Fibroblast of lung (primary cell): Measurements from ENCODE around the gene OSCAR. TPM values are rescaled to one million over a fixed set of nuclear protein-coding genes. Genes with fewer than 3 reads are reported as not detected.
A peak's percentile ranks its signal among the peaks of the same experiment; 100 is the strongest.

Experiments used
- DNase-seq, 2 donors: peaks; one replicate each; pipeline versions ENCODE4 v3.0.0 to v3.0.0-alpha.2; 2010; ENCODE audit warnings: low read depth in 2 of 2
- H2AFZ ChIP-seq: 2 replicates; pipeline ENCODE4 v1.5.1; 2012; ENCODE audit warnings: low read length, control low read depth, inconsistent platforms
- H3K27ac ChIP-seq: 2 replicates; pipeline ENCODE4 v1.5.1; 2011; ENCODE audit warnings: low read length, control low read depth; ENCODE audit not compliant: insufficient read depth
- H3K27me3 ChIP-seq: 2 replicates; pipeline ENCODE4 v1.5.1; 2011; ENCODE audit warnings: mild to moderate bottlenecking, low read length; ENCODE audit not compliant: control insufficient read depth, insufficient read depth
- H3K36me3 ChIP-seq: 2 replicates; pipeline ENCODE4 v1.5.1; 2011; ENCODE audit warnings: low read length; ENCODE audit not compliant: control insufficient read depth, insufficient read depth
- H3K4me1 ChIP-seq: 2 replicates; pipeline ENCODE4 v1.5.1; 2011; ENCODE audit warnings: low read length; ENCODE audit not compliant: control insufficient read depth, insufficient read depth; ENCODE audit errors: extremely low read depth
- H3K4me2 ChIP-seq: 2 replicates; pipeline ENCODE4 v1.5.1; 2011; ENCODE audit warnings: low read length, control low read depth; ENCODE audit not compliant: insufficient read depth; ENCODE audit errors: extremely low read depth
- H3K4me3 ChIP-seq, 4 experiments: fragments of 200-600 bp in 1 of 4; sonication (generic) in 1 of 4; replicated peaks in 1 of 4; 2 replicates each; pipeline ENCODE4 v1.5.1; 2011 to 2016; ENCODE audit warnings: low read length in 4 of 4, low read depth in 3 of 4, mild to moderate bottlenecking in 3 of 4, control low read depth in 2 of 4, inconsistent platforms in 1 of 4, mixed read lengths in 1 of 4; ENCODE audit not compliant: insufficient read depth in 1 of 4; ENCODE audit errors: control extremely low read depth in 1 of 4
- H3K79me2 ChIP-seq: 2 replicates; pipeline ENCODE4 v1.5.1; 2012; ENCODE audit warnings: mild to moderate bottlenecking, low read length, inconsistent platforms; ENCODE audit not compliant: control insufficient read depth, insufficient read depth
- H3K9ac ChIP-seq: 2 replicates; pipeline ENCODE4 v1.5.1; 2011; ENCODE audit warnings: mild to moderate bottlenecking, low read length, control low read depth; ENCODE audit not compliant: insufficient read depth
- H3K9me3 ChIP-seq: 2 replicates; pipeline ENCODE4 v1.5.1; 2012; ENCODE audit warnings: low read depth, low read length; ENCODE audit not compliant: control insufficient read depth, insufficient read depth
- H4K20me1 ChIP-seq: 2 replicates; pipeline ENCODE4 v1.5.1; 2011; ENCODE audit warnings: low read length; ENCODE audit not compliant: control insufficient read depth, insufficient read depth; ENCODE audit errors: extremely low read depth
- CTCF ChIP-seq, 2 donors: IDR thresholded peaks in 1 of 2; conservative IDR thresholded peaks in 1 of 2; 1 replicate in 1 of 2; 2 replicates in 1 of 2; pipeline ENCODE4 v1.5.1; 2011 to 2012; ENCODE audit warnings: low read length in 2 of 2, control low read depth in 1 of 2, inconsistent platforms in 1 of 2, low read depth in 1 of 2, mild to moderate bottlenecking in 1 of 2
- EZH2 ChIP-seq: IDR thresholded peaks from 2 replicates; pipeline ENCODE4 v1.5.1; 2012; ENCODE audit warnings: low read length, control low read depth, mild to moderate bottlenecking; ENCODE audit errors: missing control alignments
- polyA plus RNA-seq, 2 donors: library from polyadenylated mRNA; depleted of rRNA in 1 of 2; stranded (reverse) in 1 of 2; unstranded in 1 of 2; fragments of >200 nt; gene quantifications; 2 replicates each; pipeline ENCODE4 v1.2.1, GENCODE V29; 2011 to 2012; ENCODE audit warnings: missing spikeins in 1 of 2
- total RNA-seq: library from RNA; depleted of rRNA; stranded (reverse); fragments of >200 nt; gene quantifications from 2 replicates; pipeline ENCODE4 v1.2.1, GENCODE V29; 2014

Gene OSCAR
- total and polyA plus RNA-seq, 2 donors (not counting 1 experiment from before 2014, with no cell fraction given) = under 0.01 to 0.14 TPM

- H3K9me3 ChIP-seq = no peaks in the 10 kb centered on the region
- DNase-seq = peak in 1 of 2 donors; percentile 61
- H3K79me2 ChIP-seq = peaks cover 4% of the 10 kb centered on the region
- H3K27ac ChIP-seq = no peak overlapping the region
- no peak overlapping the region for H2AFZ ChIP-seq
- H4K20me1 ChIP-seq = no peaks in the 10 kb centered on the region
- no peak overlapping the region for H3K9ac ChIP-seq
- TF ChIP-seq CTCF (conservative IDR thresholded peaks at IDR 0.05 in 1 of 2, IDR thresholded peaks at IDR 0.05 in 1 of 2; ENCODE audit: low read depth in 1 of 2, low read length in 2 of 2) = no peak
- TF ChIP-seq EZH2 = no peak
- no peaks in the 10 kb centered on the region for H3K27me3 ChIP-seq
- no peak overlapping the region for H3K4me2 ChIP-seq
- no peak overlapping the region for H3K4me3 ChIP-seq
- H3K36me3 ChIP-seq = peaks cover 55% of the 10 kb centered on the region
- no peaks in the 10 kb centered on the region for H3K4me1 ChIP-seq
Observed at GRCh38 chr19:54147676-54148075, 47.1 kb upstream of the OSCAR start.

GRCh38 chr19:54145541-54146158, 45.0 kb upstream of the OSCAR start:
- H4K20me1 ChIP-seq = no peaks in the 10 kb centered on the region
- H3K9ac ChIP-seq = no peak overlapping the region
- peaks cover 9% of the 10 kb centered on the region for H3K4me1 ChIP-seq
- no peaks in the 10 kb centered on the region for H3K27me3 ChIP-seq
- peaks cover 44% of the 10 kb centered on the region for H3K36me3 ChIP-seq
- no peak overlapping the region for H3K27ac ChIP-seq
- TF ChIP-seq CTCF (conservative IDR thresholded peaks at IDR 0.05 in 1 of 2, IDR thresholded peaks at IDR 0.05 in 1 of 2; ENCODE audit: low read depth in 1 of 2, low read length in 2 of 2) (no peak), EZH2 (no peak)
- H3K4me2 ChIP-seq = no peak overlapping the region
- H2AFZ ChIP-seq = no peak overlapping the region
- peaks cover 23% of the 10 kb centered on the region for H3K79me2 ChIP-seq
- no peaks in the 10 kb centered on the region for H3K9me3 ChIP-seq
- DNase-seq = no peak
- H3K4me3 ChIP-seq = no peak overlapping the region

- Histone ChIP-seq H3K27me3 (no peaks in the 10 kb centered on the region), H3K9me3 (no peaks in the 10 kb centered on the region), H3K4me3 (no peak overlapping the region), H2AFZ (no peak overlapping the region), H3K9ac (no peak overlapping the region), H3K79me2 (peaks cover 52% of the 10 kb centered on the region), H4K20me1 (no peaks in the 10 kb centered on the region), H3K4me2 (no peak overlapping the region), H3K27ac (peak overlapping the region; percentile 51), H3K36me3 (peaks cover 39% of the 10 kb centered on the region), H3K4me1 (peaks cover 13% of the 10 kb centered on the region)
- TF ChIP-seq EZH2 (no peak), CTCF (conservative IDR thresholded peaks at IDR 0.05 in 1 of 2, IDR thresholded peaks at IDR 0.05 in 1 of 2; ENCODE audit: low read depth in 1 of 2, low read length in 2 of 2) (no peak)
- peak in 1 of 2 donors; percentile 29 for DNase-seq
Observed at GRCh38 chr19:54142166-54142780, 41.7 kb upstream of the OSCAR start.
